Measurements from ENCODE around the gene CHRNA9. TPM values are rescaled to one million over a fixed set of nuclear protein-coding genes. Genes with fewer than 3 reads are reported as not detected.

CHRNA9 gene
- total and polyA plus RNA-seq, 2 of the 13 experiments (the other 11 are each of a cell fraction or from before 2014, with no cell fraction given): not detected

DNA sequence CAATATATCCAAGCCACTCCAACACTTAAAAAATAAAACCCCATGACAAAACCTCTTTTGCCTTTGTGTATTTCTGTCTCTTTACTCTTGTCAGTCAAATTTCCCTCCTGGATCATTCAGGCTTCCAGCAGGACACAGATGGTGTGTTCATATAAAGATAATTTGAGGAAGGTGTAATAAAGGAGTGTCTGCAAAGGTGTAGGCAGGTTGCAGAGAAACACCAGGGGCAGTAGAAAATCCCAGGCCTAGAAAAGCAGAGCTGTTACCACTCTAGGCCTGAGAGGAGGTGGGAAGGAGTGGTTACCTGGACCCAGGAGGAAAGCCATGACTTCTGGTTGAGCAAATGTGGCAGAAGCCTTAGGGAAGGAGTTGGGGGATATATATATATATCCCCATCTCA is 28.8 kb downstream of the CHRNA9 start:
- H3K4me2 ChIP-seq (ENCODE audit: low read depth, low read length): no peak overlapping the region
- TF ChIP-seq EEA1 (CRISPR knock-in tag; IDR thresholded peaks at IDR 0.05; ENCODE audit: borderline replicate concordance) (no peak), SIN3A (IDR thresholded peaks at IDR 0.05; ENCODE audit: borderline replicate concordance, low read depth, low read length) (no peak), POLR2A (IDR thresholded peaks at IDR 0.05; ENCODE audit: insufficient read depth in 1 of 2, low read depth in 2 of 2, low read length in 2 of 2) (no peak), HNF4G (IDR thresholded peaks at IDR 0.05; ENCODE audit: borderline replicate concordance, low read depth, low read length) (no peak), HNF4G (CRISPR knock-in tag; IDR thresholded peaks at IDR 0.05; ENCODE audit: borderline replicate concordance, low read depth) (no peak), ATM (IDR thresholded peaks at IDR 0.05; ENCODE audit: borderline replicate concordance) (no peak), MIER2 (CRISPR knock-in tag; IDR thresholded peaks at IDR 0.05) (no peak), POLR2AphosphoS5 (IDR thresholded peaks at IDR 0.05; ENCODE audit: low read depth, low read length) (no peak), KDM3A (CRISPR knock-in tag; IDR thresholded peaks at IDR 0.05; ENCODE audit: low read depth) (no peak), IRF2 (CRISPR knock-in tag; IDR thresholded peaks at IDR 0.05) (no peak), POGZ (CRISPR knock-in tag; IDR thresholded peaks at IDR 0.05) (no peak), ATF7-NPFF (CRISPR knock-in tag; IDR thresholded peaks at IDR 0.05; ENCODE audit: low read depth) (no peak), ZNF569 (CRISPR knock-in tag; IDR thresholded peaks at IDR 0.05; ENCODE audit: borderline replicate concordance) (no peak), HNRNPH1 (optimal IDR thresholded peaks at IDR 0.05; ENCODE audit: low read depth, low read length) (no peak)
- TF ChIP-seq, protein P1, sequence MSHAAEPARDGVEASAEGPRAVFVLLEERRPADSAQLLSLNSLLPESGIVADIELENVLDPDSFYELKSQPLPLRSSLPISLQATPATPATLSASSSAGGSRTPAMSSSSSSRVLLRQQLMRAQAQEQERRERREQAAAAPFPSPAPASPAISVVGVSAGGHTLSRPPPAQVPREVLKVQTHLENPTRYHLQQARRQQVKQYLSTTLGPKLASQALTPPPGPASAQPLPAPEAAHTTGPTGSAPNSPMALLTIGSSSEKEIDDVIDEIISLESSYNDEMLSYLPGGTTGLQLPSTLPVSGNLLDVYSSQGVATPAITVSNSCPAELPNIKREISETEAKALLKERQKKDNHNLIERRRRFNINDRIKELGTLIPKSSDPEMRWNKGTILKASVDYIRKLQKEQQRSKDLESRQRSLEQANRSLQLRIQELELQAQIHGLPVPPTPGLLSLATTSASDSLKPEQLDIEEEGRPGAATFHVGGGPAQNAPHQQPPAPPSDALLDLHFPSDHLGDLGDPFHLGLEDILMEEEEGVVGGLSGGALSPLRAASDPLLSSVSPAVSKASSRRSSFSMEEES (CRISPR knock-in tag; IDR thresholded peaks at IDR 0.05): no peak
- TF ChIP-seq, protein P2, sequence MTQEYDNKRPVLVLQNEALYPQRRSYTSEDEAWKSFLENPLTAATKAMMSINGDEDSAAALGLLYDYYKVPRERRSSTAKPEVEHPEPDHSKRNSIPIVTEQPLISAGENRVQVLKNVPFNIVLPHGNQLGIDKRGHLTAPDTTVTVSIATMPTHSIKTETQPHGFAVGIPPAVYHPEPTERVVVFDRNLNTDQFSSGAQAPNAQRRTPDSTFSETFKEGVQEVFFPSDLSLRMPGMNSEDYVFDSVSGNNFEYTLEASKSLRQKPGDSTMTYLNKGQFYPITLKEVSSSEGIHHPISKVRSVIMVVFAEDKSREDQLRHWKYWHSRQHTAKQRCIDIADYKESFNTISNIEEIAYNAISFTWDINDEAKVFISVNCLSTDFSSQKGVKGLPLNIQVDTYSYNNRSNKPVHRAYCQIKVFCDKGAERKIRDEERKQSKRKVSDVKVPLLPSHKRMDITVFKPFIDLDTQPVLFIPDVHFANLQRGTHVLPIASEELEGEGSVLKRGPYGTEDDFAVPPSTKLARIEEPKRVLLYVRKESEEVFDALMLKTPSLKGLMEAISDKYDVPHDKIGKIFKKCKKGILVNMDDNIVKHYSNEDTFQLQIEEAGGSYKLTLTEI (CRISPR knock-in tag; conservative IDR thresholded peaks at IDR 0.05): no peak
- TF ChIP-seq, protein P3, sequence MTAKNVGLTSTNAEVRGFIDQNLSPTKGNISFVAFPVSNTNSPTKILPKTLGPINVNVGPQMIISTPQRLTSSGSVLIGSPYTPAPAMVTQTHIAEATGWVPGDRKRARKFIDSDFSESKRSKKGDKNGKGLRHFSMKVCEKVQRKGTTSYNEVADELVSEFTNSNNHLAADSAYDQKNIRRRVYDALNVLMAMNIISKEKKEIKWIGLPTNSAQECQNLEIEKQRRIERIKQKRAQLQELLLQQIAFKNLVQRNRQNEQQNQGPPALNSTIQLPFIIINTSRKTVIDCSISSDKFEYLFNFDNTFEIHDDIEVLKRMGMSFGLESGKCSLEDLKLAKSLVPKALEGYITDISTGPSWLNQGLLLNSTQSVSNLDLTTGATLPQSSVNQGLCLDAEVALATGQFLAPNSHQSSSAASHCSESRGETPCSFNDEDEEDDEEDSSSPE (CRISPR knock-in tag; IDR thresholded peaks at IDR 0.05): no peak
- TF ChIP-seq, protein P4, sequence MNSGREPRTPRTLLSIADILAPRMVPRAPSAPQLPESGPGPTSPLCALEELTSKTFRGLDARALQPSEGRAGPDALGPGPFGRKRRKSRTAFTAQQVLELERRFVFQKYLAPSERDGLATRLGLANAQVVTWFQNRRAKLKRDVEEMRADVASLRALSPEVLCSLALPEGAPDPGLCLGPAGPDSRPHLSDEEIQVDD (CRISPR knock-in tag; IDR thresholded peaks at IDR 0.05; ENCODE audit: borderline replicate concordance): no peak
- TF ChIP-seq, protein P5, sequence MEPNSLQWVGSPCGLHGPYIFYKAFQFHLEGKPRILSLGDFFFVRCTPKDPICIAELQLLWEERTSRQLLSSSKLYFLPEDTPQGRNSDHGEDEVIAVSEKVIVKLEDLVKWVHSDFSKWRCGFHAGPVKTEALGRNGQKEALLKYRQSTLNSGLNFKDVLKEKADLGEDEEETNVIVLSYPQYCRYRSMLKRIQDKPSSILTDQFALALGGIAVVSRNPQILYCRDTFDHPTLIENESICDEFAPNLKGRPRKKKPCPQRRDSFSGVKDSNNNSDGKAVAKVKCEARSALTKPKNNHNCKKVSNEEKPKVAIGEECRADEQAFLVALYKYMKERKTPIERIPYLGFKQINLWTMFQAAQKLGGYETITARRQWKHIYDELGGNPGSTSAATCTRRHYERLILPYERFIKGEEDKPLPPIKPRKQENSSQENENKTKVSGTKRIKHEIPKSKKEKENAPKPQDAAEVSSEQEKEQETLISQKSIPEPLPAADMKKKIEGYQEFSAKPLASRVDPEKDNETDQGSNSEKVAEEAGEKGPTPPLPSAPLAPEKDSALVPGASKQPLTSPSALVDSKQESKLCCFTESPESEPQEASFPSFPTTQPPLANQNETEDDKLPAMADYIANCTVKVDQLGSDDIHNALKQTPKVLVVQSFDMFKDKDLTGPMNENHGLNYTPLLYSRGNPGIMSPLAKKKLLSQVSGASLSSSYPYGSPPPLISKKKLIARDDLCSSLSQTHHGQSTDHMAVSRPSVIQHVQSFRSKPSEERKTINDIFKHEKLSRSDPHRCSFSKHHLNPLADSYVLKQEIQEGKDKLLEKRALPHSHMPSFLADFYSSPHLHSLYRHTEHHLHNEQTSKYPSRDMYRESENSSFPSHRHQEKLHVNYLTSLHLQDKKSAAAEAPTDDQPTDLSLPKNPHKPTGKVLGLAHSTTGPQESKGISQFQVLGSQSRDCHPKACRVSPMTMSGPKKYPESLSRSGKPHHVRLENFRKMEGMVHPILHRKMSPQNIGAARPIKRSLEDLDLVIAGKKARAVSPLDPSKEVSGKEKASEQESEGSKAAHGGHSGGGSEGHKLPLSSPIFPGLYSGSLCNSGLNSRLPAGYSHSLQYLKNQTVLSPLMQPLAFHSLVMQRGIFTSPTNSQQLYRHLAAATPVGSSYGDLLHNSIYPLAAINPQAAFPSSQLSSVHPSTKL (CRISPR knock-in tag; IDR thresholded peaks at IDR 0.05): no peak
- ATAC-seq (no peak), FAIRE-seq (no peak), DNase-seq (ENCODE audit: low spot score) (no peak)
- no peaks in the 10 kb centered on the region for H3K36me3 ChIP-seq (replicated peaks in 1 of 2; ENCODE audit: control insufficient read depth in 1 of 2, insufficient read depth in 2 of 2, low read length in 2 of 2)
- no peak overlapping the region for H3K27ac ChIP-seq (ENCODE audit: extremely low read length, insufficient read depth, low read length)
- ChIA-PET CTCF (ENCODE audit: low intra/inter-chr PET ratio, low total read pairs) (no interaction called here), POLR2A (no interaction called here)
- intact Hi-C loops (cut with micrococcal nuclease; ENCODE audit: unreplicated experiment): no loop called here
- H4K20me1 ChIP-seq (ENCODE audit: insufficient read depth, low read length): no peaks in the 10 kb centered on the region
- no peaks in the 10 kb centered on the region for H3K27me3 ChIP-seq (ENCODE audit: control insufficient read depth in 1 of 2, insufficient read depth in 2 of 2, low read length in 2 of 2)
- no TSS peak for BruUV-seq (replicated peaks)
- H3K4me3 ChIP-seq (replicated peaks in 1 of 3; ENCODE audit: insufficient read depth in 1 of 3, low read depth in 2 of 3, low read length in 3 of 3): no peak overlapping the region
- H3K79me2 ChIP-seq (ENCODE audit: insufficient read depth, low read length): no peaks in the 10 kb centered on the region
- H2AFZ ChIP-seq (ENCODE audit: low read length): no peak overlapping the region
- 0 out of 2 replicates have a peak, but pooled peaks cover 3% of the 10 kb centered on the region for H3K9me3 ChIP-seq (ENCODE audit: low read length)
- no peak overlapping the region for H3K9ac ChIP-seq (ENCODE audit: insufficient read depth, low read depth, low read length)
- peaks cover 27% of the 10 kb centered on the region for H3K4me1 ChIP-seq (ENCODE audit: insufficient read depth, low read length)
- in situ Hi-C loops (cut with HindIII; ENCODE audit: extremely low pct_ligation_motif_present, low pct_unique_long_range_greater_than_20kb): no loop called here
